Activated T-cell treated with anti-CD3 and anti-CD28 coated beads, Interleukin-2, amount 50 U/mL, for 48 hours (primary cell): ENCODE measurements around the gene AGAP1.

Source experiments
- DNase-seq, 2 experiments: peaks; one replicate each; pipeline ENCODE4 v3.0.0-alpha.2; 2020

AGAP1 gene

DNA sequence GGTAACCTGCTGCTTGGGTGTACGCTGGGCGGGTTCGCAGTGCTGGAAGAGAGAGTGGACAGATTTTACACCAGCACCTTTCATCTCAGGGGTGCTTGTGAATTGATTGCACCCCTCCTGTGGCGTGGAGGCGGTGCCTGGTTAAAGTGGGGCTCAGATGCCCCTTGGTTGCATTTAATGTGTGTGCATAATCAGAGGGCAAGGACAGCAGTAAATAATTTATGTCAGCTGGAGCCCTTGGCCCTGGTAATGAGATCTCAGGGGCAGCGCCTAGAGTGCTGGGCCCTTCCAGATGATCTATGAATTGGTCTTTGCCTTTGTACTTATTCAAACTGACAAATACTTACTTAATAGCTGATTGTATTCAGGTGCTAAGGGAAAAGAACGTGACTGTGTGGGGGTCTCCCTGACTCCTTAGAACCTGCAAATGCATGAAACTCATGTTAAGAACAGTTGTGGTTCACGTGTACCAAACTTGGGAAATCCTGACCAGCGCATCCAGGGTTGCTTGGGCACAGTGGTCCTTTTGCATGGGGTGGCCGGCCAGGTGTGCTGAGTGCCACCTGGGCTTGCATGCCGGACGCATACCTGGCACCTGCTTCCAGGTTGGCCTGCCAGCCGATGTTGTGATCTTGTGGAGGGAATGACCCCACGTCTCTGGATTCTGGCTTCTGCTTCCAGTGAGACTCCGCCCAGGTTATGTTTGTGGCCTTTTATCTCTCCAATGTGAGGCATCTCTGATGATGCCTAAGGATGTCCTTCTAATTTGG is 118.5 kb downstream of the AGAP1 start:
- no peak for DNase-seq

DNA sequence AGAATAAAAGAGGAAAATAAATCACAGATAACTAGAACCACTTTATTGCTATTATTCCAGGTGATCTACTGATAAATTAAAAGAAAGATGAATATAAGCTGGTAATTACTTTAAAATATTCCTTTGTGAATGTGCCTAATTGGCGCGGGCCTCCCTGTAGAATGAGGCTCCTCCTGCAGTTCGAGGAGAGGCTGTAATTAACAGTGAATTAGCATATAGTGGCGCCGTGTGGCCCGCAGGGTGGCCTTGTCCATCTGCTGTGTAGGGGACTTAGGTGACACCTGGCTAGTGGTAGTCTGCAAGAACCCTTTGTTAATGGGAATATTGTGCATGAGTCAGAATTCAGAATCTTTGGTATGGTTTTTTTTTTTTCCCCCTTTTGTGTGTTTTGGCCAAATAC is 119.8 kb downstream of the AGAP1 start:
- DNase-seq: no peak

GRCh38 chr2:235614176-235614860 is 120.5 kb downstream of the AGAP1 start:
- no peak for DNase-seq

DNA sequence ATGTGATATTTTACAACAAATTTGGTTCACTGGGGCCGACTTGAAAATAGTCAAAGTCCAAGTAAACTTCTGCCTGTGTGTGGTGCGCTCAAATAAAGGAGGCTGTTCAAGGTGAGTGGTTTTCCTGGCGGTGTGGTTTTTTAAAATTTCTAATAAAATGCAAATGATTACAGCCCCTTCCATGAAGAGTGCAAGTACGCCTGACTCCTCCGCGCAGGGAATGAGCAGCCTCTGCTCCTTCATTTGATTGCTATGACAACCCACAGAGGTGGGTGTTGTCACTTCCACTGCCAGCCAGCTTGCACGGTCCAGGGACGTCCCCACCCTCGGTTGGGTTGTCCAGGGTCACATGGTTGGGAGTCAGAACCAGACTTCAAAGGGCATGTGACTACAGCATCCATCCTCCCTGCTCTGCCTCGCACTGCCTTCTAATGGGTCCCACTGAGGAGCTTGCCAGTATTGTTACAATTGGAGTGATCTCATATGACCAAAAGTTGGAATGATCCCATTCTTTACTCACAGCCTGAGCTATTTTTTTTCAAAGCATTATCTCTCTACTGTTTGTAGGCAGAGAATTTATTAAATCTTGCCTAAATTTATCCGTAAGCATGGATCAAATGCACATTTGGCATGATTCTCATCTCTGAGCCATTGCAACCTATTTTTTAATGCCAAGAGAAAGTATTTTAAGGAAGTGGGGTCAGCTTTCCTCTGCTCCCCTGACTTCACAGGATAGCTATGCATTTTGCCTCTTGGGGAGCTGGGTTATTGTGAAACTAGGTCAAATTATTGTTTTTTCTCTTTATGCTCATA is 121.3 kb downstream of the AGAP1 start:
- no peak for DNase-seq

DNA sequence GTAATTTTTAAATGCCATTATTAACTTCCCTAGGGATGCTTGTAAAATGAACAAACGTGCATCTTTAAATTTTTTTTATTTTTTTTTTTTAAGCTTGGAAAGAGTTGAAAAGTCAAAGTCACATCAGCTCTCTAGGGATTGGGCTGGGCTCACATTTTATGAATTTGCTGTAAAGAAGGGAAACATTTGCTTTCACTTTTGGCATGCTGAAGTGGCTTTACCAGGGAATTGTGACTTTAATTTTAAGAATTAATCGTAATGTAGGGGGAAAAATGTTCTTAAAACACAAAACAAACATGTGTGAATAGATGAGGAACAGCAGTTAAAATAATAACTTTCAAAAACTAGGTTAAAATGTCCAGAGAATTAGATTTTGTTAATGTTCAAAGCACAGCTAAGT is 123.0 kb downstream of the AGAP1 start:
- DNase-seq: no peak

GRCh38 chr2:235618039-235618438 is 124.2 kb downstream of the AGAP1 start:
- no peak for DNase-seq

DNA sequence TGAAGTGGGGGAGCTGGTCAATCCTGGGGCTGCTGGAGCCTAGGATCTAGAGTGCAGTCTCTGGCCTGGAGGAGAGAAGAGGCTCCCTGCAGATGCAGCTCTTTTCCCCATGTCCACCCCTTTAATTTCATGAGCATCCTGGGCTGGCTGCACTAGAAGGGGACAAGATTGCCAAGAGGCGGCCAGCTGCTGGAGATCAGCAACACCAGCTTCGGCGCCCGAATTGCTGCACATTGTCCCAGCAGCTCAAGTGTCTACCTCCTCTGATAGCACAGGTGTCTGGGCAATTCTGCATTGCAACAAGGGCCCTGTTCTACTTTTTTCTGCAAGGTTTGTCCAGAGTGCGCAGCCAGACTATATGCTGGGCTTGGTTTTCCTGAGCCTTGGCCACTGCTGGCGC is 125.7 kb downstream of the AGAP1 start:
- no peak for DNase-seq

- no peak for DNase-seq
Observed at GRCh38 chr2:235621736-235622135, 127.9 kb downstream of the AGAP1 start.

DNA sequence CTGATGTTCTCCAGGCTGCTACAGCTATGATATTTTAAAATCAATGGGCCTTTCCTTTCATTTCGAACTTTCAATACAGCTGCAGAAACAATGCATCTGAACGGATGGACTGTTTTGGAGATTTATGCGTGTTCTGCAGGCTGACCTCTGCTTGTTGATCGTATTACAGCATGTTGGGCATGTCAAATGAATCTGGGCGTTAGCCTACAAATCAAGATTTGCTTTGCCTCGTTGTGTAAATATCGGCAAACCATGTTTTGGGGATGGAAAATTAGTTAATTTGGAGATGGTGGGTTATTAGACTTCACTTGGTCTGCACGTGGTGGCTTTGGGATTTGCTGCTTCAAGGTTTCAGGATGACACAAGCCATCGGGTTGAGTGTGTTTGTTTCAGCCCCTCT is 129.3 kb downstream of the AGAP1 start:
- no peak for DNase-seq

- DNase-seq: no peak
Observed at GRCh38 chr2:235623752-235624151, 129.9 kb downstream of the AGAP1 start.

GRCh38 chr2:235626658-235627057 is 132.8 kb downstream of the AGAP1 start:
- DNase-seq: no peak

- DNase-seq: no peak
Observed at GRCh38 chr2:235627682-235628081, 133.8 kb downstream of the AGAP1 start.

DNA sequence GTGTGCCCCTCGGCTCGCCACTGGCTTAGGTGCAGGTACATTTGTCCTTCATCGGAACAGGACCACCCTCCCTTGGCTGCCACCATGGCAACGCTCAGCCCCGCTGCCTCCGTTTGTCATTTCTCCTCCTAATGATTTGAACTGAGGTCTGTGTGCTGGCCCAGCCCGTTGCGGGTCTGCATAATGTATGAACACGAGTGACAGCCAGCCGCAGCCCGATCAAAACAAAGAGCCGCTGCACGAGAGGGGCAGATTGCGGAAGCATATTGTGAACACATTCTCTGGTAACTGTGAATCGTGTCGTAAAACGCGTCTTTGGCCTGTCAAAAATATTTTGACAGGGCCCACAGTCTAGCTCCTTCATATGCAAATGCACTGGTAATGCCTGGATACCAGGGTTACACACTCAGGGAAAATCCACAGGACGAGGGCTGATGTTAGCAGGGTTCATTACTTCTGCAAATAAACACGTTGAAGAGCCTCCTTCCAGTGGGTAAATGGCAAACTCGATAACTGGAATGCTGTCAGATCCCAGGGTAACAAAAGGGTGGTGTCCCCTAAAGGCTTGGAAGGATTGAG is 137.0 kb downstream of the AGAP1 start:
- no peak for DNase-seq

DNA sequence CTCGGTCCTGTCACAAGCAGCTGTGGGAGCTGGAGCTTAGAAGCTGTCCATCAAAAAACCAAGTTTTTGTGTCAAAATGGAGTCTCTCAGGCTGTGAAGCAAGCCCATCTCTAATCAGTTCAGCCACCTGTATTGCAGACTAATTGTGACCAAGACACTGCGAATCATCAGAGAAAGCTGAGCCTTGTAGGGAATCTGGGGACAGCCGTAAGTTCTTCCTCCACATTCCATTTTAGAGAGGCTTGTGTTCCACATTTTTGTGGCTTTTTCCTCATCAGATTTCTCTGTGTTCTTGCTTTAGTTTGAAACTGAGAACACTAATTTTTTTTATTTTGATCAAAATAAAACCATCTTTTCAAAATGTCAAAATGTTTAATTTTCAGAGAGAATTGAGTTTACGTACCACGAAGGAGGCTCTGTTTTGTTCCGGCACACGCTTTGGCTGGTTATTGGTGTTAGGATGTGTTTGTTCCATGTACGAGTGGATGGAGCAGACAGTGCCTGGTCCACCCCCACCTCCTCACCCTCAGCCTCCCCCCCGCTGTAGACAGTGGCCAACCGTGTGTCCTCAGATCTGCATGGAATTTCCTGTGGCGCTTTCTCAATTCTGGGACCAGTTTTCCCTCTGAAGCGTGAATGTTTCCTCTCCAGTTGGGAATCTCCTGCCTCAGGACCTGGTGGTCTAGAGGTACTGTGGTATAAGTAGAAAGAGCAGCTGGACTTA is 140.8 kb downstream of the AGAP1 start:
- DNase-seq: no peak

DNA sequence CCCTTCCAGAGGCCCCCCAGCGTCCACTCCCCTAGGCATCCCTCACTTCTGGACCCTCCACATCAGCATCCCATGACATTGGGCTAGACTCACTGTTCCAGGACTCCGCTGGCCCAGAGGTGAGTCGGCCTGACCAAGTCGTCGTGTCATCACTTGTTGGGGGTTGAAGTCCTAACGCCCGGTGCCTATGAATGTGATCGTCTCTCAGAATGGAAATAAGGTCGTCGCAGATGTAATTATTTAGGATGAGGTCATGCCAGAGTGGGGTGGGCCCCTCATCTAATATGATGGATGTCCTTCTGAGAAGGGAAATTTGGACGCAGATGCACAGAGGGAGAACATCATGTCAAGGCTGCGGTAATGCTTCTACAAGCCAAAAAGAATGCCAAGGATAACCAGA is 142.7 kb downstream of the AGAP1 start:
- DNase-seq: no peak

DNA sequence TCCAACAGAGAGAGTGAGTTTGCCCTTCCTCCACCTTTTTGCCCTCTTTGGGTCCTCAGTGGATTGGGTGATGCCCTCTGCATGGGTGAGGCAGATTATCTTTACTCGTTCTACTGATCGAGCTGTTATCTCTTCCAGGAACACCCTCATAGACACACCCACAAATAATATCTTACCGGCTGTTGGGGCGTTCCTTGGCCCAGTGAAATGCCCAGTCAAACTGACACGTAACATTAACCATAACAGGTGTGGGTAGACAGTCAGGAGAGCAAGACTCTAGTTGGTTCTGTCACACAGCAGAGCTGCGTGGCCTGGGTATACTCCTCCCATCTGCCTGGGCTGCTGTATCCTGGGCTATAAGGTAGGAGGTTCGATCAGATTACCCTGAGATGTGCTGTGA is 144.1 kb downstream of the AGAP1 start:
- no peak for DNase-seq

DNA sequence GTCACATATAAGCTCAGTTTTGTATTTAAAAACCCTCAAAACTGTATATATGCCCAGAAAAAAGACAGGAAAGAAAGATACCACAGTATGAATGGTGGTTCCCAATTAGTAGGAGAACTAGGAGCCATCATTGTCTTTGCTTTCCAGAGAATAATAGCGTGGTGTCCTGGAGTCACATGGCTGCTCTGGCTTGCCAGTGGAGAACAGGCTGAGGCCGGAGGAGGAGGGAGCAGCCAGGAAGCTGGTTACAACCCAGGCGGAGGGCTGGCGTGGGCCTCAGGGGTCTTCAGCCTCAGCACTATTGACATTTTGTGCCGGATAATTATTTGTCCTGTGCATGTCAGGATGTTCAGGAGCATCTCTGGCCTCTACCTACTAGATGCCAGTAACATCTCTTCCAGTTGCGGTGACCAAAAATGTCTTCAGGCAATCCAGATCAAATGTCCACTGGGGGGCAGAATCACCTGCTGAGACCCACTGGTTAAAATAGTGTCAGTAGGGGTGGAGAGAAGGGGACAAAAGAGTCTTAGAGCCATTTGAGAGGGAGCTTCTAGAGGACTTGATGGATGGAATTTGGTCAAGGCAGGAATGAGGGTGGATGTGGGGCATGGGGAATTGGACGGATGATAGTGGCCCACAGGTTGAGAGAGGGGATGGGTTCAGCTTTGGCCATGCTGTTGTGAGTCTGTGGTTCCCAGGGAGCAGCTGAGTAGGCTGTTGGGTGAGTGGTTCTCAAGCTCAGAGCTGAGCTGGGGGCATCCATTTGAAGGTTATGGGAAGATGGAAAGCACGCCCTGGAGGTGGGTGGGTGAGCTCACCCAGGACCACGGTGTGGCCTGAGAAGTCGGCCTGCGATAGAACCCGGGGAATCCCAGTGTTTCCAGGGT is 144.9 kb downstream of the AGAP1 start:
- DNase-seq: no peak

DNA sequence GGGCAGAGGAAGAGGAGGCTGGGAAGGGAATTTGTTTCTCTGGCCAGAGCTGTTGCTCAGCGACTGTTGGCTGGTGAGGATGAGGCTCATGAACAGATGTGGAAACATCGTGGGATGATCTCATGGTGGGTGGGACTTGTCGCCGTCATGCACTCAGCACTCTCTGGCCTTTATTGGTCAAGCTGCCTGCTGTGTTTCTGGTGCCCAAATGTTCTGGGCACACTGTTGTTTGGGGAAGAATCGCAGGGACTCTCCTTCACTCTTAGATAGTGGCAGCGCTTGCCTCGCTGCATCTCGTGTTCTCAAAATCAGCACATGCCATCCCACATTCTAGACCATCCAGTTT is 145.6 kb downstream of the AGAP1 start:
- DNase-seq: no peak

- DNase-seq: no peak
Observed at GRCh38 chr2:235639885-235640284, 146.0 kb downstream of the AGAP1 start.

DNA sequence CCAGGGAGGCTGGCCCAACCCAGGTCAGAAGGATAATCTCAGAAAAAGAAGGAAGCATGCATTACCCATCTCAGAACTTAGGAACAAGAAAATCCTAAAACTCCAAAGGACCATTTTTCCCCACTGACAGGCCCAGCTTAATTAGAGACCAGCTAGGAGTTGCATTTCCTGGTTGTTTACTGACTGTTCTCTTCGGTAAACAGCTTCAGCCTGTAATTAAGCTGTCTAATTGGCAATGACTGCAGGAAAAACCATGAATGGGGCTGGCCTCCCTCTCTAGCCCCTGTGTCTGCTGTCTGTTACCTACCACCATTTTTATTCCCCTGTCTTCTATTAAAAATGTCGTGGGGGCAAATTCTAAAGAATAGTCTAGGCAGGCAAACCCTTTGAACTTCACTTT is 146.5 kb downstream of the AGAP1 start:
- no peak for DNase-seq

DNA sequence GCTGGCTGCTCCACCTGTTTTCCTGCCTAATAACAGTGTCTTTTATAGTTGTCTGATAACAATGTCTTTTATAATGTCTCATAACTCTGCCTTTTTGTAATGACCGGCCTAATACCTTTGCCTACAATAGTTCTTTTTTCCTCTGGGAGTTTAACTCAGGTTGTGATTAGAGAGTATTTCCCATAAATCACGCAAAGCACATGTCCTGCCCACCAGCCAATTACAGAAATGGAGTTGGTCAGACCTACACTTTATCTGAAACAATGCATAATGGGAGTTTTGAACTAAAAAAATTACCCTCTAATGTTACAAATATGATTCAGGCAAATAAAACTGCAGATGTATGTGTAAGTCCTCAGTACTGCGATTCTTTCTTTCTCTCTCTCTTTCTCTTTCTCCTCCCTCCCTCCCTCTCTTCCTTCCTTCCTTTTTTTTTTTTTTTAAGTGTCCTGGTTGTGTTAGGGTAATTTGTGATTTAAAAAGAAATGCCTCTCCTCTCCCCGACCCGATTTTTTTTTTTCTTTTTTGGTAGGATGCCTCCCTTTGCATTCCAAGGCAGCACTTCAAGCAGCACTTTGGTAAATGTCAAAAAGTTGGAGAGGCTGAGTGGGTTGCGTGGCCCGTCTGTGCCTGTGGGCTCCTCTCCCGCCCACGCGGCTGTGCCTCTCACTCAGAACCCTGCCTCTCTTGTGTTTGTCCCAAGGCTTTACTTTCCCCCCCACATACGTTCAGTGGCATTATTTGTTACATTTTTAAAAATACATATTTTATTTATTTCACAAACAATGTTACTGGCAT is 147.3 kb downstream of the AGAP1 start:
- no peak for DNase-seq
